ENCODE measurements around the gene HAND2. TPM values are rescaled to one million over a fixed set of nuclear protein-coding genes. Genes with fewer than 3 reads are reported as not detected.

HAND2 gene
- total RNA-seq, 2 donors from 2014 or later: not detected

DNA sequence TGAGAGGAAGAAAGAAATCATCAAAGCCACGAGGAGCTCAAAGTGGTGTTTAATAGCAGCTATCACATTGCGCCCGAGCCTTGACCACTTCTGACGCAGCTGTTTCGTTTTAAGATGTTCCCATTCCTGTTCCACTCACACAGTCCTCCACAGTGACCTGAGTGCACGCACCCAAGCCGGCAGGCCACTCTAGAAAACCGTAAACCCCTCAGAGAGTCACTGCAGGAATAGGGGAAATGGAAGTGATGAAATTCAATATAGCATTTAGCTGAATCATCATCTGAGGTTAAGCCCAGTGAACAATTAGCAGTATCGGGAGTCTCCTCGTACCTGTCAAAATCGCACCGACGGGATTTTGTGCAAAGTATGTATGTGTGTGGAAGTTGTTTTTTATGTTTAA is 17.9 kb upstream of the HAND2 start:
- H3K4me1 ChIP-seq (ENCODE audit: control insufficient read depth, insufficient read depth, low read length): no peaks in the 10 kb centered on the region
- H3K36me3 ChIP-seq (ENCODE audit: control insufficient read depth, insufficient read depth, low read length): no peaks in the 10 kb centered on the region
- no peak overlapping the region for H3K4me3 Mint-ChIP-seq
- 87 to 93% methylated on average over 5 to 13 of the region's 13 CpGs for WGBS, 2 experiments (ENCODE audit: insufficient coverage in 1 of 2, insufficient read length in 1 of 2)
- H3K27me3 Mint-ChIP-seq (ENCODE audit: insufficient read depth): peaks cover 68% of the 10 kb centered on the region
- H3K9ac ChIP-seq (ENCODE audit: extremely low read depth, low read length, poor library complexity, severe bottlenecking): no peak overlapping the region
- DNase-seq: no peak
- no peaks in the 10 kb centered on the region for H3K4me1 Mint-ChIP-seq
- H3K9me3 ChIP-seq (ENCODE audit: control insufficient read depth, low read length): no peaks in the 10 kb centered on the region
- H3K27me3 ChIP-seq (ENCODE audit: control insufficient read depth, insufficient read depth, low read length, poor library complexity, severe bottlenecking): peaks cover 42% of the 10 kb centered on the region
- H3K9me3 Mint-ChIP-seq: no peaks in the 10 kb centered on the region
- H3K36me3 Mint-ChIP-seq (ENCODE audit: low read depth): no peaks in the 10 kb centered on the region
- TF ChIP-seq, protein P1, sequence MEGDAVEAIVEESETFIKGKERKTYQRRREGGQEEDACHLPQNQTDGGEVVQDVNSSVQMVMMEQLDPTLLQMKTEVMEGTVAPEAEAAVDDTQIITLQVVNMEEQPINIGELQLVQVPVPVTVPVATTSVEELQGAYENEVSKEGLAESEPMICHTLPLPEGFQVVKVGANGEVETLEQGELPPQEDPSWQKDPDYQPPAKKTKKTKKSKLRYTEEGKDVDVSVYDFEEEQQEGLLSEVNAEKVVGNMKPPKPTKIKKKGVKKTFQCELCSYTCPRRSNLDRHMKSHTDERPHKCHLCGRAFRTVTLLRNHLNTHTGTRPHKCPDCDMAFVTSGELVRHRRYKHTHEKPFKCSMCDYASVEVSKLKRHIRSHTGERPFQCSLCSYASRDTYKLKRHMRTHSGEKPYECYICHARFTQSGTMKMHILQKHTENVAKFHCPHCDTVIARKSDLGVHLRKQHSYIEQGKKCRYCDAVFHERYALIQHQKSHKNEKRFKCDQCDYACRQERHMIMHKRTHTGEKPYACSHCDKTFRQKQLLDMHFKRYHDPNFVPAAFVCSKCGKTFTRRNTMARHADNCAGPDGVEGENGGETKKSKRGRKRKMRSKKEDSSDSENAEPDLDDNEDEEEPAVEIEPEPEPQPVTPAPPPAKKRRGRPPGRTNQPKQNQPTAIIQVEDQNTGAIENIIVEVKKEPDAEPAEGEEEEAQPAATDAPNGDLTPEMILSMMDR (conservative IDR thresholded peaks at IDR 0.05): no peak
- no peak overlapping the region for H3K4me3 ChIP-seq (ENCODE audit: low read length)
- no peak overlapping the region for H3K27ac ChIP-seq (ENCODE audit: low read depth, low read length)
- H3K27ac Mint-ChIP-seq: no peak overlapping the region

DNA sequence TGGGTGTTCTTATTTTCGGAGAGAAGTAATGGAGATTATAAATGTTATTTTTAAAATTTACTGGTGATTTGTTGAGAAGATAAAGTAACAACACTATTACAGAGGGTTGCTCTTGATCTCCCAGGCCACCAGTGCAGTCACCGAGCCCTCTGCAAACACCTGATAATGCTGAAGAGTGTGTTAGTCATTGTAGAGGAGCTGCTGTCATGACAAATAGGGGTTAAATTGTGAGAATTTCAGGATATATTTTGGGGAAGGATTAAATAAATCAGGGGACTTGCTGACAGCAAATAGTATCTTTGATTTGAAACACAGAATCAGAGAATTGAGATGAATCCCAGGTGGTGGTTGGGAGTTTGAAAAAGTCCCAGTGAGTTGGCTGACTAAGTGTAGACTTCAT is 16.7 kb upstream of the HAND2 start:
- H3K36me3 ChIP-seq (ENCODE audit: control insufficient read depth, insufficient read depth, low read length): no peaks in the 10 kb centered on the region
- Mint-ChIP-seq H3K9me3 (no peaks in the 10 kb centered on the region), H3K4me1 (no peaks in the 10 kb centered on the region), H3K36me3 (ENCODE audit: low read depth) (no peaks in the 10 kb centered on the region), H3K27me3 (ENCODE audit: insufficient read depth) (peaks cover 70% of the 10 kb centered on the region), H3K4me3 (no peak overlapping the region), H3K27ac (no peak overlapping the region)
- H3K4me3 ChIP-seq (ENCODE audit: low read length): no peak overlapping the region
- peaks cover 54% of the 10 kb centered on the region for H3K27me3 ChIP-seq (ENCODE audit: control insufficient read depth, insufficient read depth, low read length, poor library complexity, severe bottlenecking)
- no peaks in the 10 kb centered on the region for H3K9me3 ChIP-seq (ENCODE audit: control insufficient read depth, low read length)
- no peak for DNase-seq
- H3K9ac ChIP-seq (ENCODE audit: extremely low read depth, low read length, poor library complexity, severe bottlenecking): no peak overlapping the region
- TF ChIP-seq, protein P1 (conservative IDR thresholded peaks at IDR 0.05): no peak
- no peaks in the 10 kb centered on the region for H3K4me1 ChIP-seq (ENCODE audit: control insufficient read depth, insufficient read depth, low read length)
- WGBS, 2 experiments (ENCODE audit: insufficient coverage in 1 of 2, insufficient read length in 1 of 2): 91% methylated on average over 2 of the region's 2 CpGs; no CpG with 5 or more reads in 1 of the 2 experiments
- H3K27ac ChIP-seq (ENCODE audit: low read depth, low read length): no peak overlapping the region

DNA sequence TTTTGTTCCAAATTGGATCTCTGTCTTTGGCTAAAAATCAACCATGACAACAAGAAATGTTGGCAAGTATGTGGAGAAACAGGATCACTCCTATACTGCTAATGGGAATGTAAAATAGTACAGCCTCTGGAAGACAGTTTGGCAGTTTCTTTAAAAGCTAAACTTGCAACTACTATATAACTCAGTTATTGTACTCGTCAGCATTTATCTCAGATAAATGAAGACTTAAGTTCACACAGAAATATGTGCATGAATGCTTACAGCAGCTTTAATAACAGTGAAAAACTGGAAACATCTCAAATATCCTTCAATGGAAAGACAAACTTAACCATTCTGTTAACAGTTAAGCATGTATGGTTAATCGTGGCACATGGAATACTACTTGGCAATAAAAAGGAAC is 15.4 kb upstream of the HAND2 start:
- H3K9me3 ChIP-seq (ENCODE audit: control insufficient read depth, low read length): no peaks in the 10 kb centered on the region
- no peak overlapping the region for H3K27ac ChIP-seq (ENCODE audit: low read depth, low read length)
- Mint-ChIP-seq H3K9me3 (no peaks in the 10 kb centered on the region), H3K4me3 (no peak overlapping the region), H3K36me3 (ENCODE audit: low read depth) (no peaks in the 10 kb centered on the region), H3K27ac (no peak overlapping the region), H3K4me1 (no peaks in the 10 kb centered on the region), H3K27me3 (ENCODE audit: insufficient read depth) (peaks cover 78% of the 10 kb centered on the region)
- no peak overlapping the region for H3K9ac ChIP-seq (ENCODE audit: extremely low read depth, low read length, poor library complexity, severe bottlenecking)
- H3K4me1 ChIP-seq (ENCODE audit: control insufficient read depth, insufficient read depth, low read length): no peaks in the 10 kb centered on the region
- TF ChIP-seq, protein P1 (conservative IDR thresholded peaks at IDR 0.05): no peak
- DNase-seq: no peak
- no peaks in the 10 kb centered on the region for H3K36me3 ChIP-seq (ENCODE audit: control insufficient read depth, insufficient read depth, low read length)
- WGBS, 2 experiments (ENCODE audit: insufficient coverage in 1 of 2, insufficient read length in 1 of 2): 95 to 100% methylated on average over 2 of the region's 2 CpGs
- H3K4me3 ChIP-seq (ENCODE audit: low read length): no peak overlapping the region
- H3K27me3 ChIP-seq (ENCODE audit: control insufficient read depth, insufficient read depth, low read length, poor library complexity, severe bottlenecking): peaks cover 60% of the 10 kb centered on the region
